ENCODE data around the gene BPIFB1.

- TF ChIP-seq DDX20 (tag; IDR thresholded peaks at IDR 0.05; ENCODE audit: low read depth) (no peak), ZNF23 (CRISPR knock-in tag; IDR thresholded peaks at IDR 0.05) (no peak), FOS (IDR thresholded peaks at IDR 0.05; ENCODE audit: extremely low read depth, insufficient read length) (no peak), FOXK1 (CRISPR knock-in tag; IDR thresholded peaks at IDR 0.05; ENCODE audit: borderline replicate concordance) (no peak), ATF2 (CRISPR knock-in tag; IDR thresholded peaks at IDR 0.05) (no peak), SIN3B (IDR thresholded peaks at IDR 0.05; ENCODE audit: low read depth) (no peak), SIN3A (IDR thresholded peaks at IDR 0.05; ENCODE audit: borderline replicate concordance in 2 of 2, control insufficient read depth in 1 of 2, low read depth in 2 of 2, low read length in 2 of 2) (no peak), POLR2A (conservative IDR thresholded peaks at IDR 0.05) (no peak), KAT7 (CRISPR knock-in tag; IDR thresholded peaks at IDR 0.05; ENCODE audit: borderline replicate concordance) (no peak), GABPA (tag; conservative IDR thresholded peaks at IDR 0.05; ENCODE audit: low read depth) (no peak), FIP1L1 (IDR thresholded peaks at IDR 0.05; ENCODE audit: low read depth, low read length, poor library complexity, severe bottlenecking) (no peak)
These were observed 4.3 kb upstream of the BPIFB1 start for GRCh38 chr20:33278700-33279099.

All from K562 (cell line).